CD4-positive, alpha-beta T cell treated with Interleukin-2 at 100 ng/mL for 4 hours (primary cell): ENCODE results near the gene S100P.

ENCODE experiments used
- DNase-seq: peaks from one replicate; pipeline ENCODE4 v3.0.0-alpha.2; 2020; ENCODE audit warnings: low spot score

S100P gene

DNA sequence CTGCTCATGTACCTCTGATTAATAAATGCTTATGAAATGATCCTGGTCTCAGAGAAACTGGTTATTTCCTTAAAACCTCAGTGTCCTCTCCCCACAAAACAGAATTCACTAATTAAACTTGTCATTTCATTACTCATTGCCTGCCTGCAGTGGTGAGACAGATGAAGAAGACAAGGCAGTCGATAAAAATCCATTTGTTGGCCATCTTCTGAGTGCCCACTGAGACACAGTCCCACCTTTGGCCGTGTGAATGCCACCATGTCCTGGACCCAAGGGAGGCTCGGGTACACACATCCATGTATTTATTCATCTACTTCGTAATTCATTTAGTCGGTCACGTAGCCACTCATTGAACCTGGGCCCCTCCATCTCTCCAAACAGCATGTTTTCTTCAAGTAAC, 3.5 kb downstream of the S100P start:
- DNase-seq, result no peak

- DNase-seq, result no peak
Observed at GRCh38 chr4:6699388-6699787, 5.7 kb downstream of the S100P start.

DNA sequence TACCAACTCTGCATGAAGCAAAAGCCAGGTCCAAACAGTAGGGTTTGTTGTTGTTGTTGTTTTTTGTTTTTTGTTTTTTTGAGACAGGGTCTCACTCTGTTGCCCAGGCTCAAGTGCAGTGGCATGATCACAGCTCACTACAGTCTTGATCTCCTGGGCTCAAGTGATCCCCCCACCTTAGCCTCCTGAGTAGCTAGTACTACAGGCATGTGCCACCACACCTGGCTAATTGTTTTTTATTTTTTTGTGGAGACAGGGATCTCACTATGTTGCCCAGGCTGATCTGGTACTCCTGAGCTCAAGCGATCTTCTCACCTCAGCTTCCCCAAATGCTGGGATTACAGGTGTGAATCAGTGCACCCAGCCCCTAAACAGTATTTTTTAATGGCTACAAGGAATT, 6.2 kb downstream of the S100P start:
- no peak for DNase-seq

- DNase-seq, result peak; percentile 44
Observed at GRCh38 chr4:6701371-6701770, 7.7 kb downstream of the S100P start.

GRCh38 chr4:6702761-6703160, 9.1 kb downstream of the S100P start:
- DNase-seq, result no peak

GRCh38 chr4:6703786-6704185, 10.1 kb downstream of the S100P start:
- DNase-seq, result no peak

- DNase-seq, result no peak
Observed at GRCh38 chr4:6705646-6706045, 12.0 kb downstream of the S100P start.

GRCh38 chr4:6706173-6706572, 12.5 kb downstream of the S100P start:
- no peak for DNase-seq

DNA sequence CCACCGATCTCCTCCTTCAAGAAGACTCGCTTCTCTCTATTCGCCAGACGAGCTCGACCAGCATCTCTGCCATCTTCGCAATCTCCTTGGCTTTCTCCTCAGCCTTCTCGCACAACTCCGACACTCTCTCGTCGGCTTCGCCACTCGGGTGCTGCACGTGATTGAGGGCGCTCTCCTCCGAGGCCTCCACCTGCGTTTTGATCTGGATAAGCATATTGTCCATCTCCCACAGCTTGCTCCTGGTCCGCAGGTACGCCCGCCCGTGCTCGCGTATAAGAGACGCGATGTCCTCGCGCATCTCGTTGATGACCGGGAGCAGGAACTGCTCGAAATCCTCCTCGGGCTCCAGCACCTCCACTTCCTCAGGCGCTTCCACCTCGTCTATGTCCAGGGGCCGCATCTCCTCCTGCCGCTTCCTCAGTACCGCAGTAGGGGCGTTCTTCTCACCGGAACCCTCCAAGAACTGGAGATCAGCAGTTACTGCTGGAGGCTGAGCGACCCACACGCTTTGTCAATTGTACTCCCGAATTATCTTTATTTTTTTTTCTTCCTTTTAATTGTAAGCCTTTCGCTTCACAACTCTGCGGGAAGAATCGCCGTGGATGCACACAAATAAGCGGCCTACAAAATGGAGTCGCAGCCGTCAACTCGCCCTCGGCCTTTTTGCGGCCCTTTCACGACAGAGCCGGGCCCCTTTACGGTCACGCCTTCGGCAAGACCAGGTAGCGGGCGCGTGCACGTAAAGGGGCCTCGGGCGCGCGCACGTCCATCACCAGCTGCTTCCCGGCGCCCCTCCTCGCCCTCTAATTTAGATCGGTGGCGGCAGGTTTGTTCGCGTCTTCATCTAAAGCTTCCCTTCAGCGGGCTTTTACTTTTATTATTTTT, 15.8 kb downstream of the S100P start, which contains the start of gene MRFAP1L1:
MRFAP1L1 (minus strand) TSS at position 636 of the 885 bp plus-strand sequence; CDS start at position 400, 236 bp downstream.
- DNase-seq, result peak; percentile 97

DNA sequence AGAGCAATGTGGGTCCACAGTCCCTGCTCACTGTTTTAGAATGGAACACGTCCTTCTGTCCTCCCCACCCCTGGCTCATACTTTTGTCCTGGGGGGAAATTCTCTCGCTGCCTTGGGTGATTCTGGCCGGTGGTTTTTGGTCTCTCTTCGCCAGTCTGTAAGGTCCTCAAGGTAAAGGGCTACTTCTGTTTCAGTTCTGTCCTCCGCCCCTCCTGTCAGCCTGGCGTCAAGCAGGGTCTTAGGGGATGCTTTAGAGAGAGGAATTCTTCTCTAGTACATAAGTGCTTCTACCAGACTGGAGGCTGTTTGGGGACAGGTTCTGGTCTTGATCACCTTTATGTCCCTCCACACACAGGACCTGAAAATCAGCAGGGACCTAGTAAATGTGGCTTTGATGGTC, 16.6 kb downstream of the S100P start:
- no peak for DNase-seq

DNA sequence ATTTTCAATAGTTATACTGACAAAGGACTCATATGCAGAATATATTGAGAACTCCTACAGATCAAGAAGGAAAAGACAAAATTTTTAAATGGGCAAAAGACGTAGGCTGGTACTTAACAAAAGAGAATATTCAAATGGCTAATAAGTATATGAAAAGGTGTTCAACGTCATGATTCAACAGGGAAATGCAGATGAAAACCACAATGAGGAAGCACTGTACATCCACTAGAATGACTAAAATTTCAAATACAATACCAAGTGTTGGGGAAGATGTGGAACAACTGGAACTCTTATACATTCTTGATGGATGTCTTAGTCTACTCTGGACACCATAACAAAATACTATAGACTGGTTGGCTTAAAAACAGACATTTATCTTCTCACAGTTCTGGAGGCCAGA, 17.3 kb downstream of the S100P start:
- DNase-seq, result no peak

DNA sequence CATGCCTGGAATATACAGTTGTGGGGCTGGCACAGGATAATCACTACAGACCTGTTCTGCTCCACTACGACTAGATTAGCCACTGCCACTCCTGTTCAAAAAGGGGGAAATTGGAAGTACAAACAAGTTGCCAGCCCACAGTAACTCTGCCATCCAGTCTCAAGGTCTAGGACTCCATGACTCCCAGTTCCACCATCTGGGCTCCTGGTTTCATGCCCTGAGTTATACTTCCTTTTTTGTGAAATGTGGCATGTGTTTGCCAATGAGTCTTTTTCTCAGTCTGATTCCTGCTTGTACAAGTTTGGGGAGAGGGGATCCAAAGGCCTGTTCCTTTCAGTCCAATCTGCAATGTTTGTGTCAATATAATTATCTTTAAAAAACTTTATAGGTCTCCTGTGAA, 21.3 kb downstream of the S100P start:
- DNase-seq, result no peak

DNA sequence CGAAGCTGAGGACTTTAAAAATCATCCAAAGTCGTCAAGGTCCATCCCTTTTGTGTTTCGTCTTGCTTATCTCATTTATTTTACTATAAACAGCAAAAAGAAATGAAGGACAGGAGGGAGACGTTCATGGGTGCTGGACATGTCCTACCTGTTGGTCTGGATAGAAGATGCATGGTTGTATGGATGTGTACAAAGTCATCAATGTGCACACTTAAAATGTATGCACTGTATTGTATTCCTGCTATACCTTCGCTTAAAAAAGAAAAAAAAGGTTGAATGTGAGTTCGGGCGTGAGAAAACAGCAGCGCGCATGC, 22.0 kb downstream of the S100P start:
- no peak for DNase-seq

DNA sequence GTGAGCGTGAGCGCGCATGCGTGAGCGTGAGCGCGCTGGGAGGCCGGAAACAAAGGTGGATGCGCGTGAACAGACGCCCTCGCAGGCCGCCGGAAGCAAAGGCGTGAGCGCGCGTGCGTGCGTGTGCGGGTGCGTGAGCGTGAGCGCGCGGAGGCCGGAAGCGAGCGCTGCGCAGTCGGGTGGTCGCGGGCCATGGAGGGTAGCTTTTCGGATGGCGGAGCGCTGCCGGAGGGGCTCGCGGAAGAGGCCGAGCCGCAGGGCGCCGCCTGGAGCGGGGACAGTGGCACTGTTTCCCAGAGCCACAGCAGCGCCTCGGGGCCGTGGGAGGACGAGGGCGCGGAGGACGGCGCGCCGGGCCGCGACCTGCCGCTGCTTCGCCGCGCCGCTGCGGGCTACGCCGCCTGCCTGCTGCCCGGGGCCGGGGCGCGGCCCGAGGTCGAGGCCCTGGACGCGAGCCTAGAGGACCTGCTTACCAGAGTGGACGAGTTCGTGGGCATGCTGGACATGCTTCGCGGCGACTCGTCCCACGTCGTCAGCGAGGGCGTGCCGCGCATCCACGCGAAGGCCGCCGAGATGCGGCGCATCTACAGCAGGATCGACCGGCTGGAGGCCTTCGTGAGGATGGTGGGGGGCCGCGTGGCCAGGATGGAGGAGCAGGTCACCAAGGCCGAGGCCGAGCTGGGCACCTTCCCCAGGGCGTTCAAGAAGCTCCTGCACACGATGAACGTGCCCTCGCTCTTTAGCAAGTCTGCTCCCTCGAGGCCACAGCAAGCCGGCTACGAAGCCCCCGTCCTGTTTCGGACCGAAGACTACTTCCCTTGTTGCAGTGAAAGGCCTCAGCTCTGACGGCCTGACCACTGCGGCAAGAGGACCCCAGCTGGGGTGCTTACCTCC, 22.6 kb downstream of the S100P start, which contains the start of gene BLOC1S4:
BLOC1S4 (plus strand) TSS at position 157 of the 894 bp plus-strand sequence; CDS start at position 193, 36 bp downstream.
- peak; percentile 92 for DNase-seq

GRCh38 chr4:6716958-6717655, 23.4 kb downstream of the S100P start:
- no peak for DNase-seq

DNA sequence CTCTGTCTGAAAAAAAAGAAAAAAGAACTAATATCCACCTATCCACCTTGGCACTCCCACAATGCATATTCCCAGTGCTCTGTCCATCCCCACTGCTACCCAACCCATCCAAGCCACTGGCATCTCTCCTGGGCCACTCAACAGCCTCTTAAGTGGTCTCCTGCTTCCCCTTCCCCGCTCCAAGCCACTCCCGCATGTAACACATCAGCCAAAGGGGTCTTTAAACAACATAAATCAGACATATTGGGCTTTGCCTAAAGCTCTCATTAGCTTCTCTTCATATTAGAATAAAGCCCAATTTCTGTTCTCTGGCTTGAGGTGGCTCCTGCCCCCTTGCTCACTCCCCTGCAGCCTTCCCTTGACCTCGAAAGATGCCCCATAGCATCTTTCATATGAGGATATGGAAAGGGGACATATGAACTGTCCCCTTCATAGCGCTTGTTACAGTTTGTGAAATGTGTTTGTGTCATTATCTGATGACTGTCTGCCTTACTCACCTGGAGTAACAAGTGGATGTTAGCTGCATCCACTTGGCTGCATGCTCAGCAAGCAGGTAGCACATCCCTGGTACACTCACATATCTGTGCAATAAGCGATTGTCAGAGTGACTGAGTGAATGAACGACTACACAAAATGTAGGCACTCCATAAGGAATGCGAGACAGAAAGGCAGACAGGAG, 25.4 kb downstream of the S100P start:
- no peak for DNase-seq

GRCh38 chr4:6719611-6720179, 26.0 kb downstream of the S100P start:
- DNase-seq, result no peak

DNA sequence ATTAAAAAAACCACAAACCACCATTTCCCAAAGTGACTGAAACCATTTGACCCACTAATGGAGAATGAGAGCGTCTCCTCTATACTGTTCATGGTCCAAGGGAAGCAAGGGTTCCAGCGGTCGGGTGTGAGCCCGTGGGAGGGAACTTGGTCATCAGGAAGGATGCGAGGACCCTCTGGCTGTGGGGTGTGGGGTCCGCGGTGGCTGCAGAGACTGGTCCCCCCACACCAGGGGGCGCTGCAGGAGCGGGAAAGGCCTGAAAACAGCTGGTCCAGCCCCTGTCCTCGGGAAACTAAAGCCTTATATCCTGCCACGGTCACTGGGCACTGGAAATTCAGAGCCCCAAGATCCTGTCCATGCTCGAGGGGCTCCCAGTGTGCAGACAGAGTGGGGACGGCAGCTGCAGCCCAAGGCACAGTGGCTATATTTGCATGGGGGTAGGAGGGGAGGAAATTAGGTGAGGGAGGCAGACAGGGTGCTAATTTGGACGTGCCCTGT, 26.6 kb downstream of the S100P start:
- peak; percentile 79 for DNase-seq

DNA sequence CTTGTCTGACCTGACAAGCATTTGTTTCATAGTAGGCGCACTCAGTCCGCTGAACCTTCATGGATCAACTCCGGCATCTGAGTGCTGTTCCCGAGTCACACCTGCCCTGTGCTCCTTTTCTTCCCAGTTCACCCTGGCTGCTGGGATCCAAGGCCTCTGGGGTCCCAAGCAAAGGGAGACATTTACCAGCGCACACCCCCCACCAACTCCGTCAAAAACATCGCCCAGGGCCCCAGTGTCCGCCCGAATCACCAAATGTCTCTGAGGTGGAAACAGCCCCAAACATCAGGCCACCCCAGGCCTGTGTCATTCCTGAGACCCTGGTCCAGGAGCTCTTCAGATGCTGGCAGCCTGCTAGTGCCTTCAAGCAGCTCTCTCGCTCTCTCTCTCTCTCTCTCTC, 27.4 kb downstream of the S100P start:
- DNase-seq, result no peak

- no peak for DNase-seq
Observed at GRCh38 chr4:6722891-6723290, 29.2 kb downstream of the S100P start.

- DNase-seq, result no peak
Observed at GRCh38 chr4:6723851-6724250, 30.2 kb downstream of the S100P start.
